ENCODE data around the gene PAFAH2. TPM values are rescaled to one million over a fixed set of nuclear protein-coding genes. Genes with fewer than 3 reads are reported as not detected.

Gene PAFAH2
- total and polyA plus RNA-seq, 4 donors, result 9.0 to 13.8 (median 10.8) TPM

GRCh38 chr1:26003756-26004155 lies 5.9 kb upstream of the PAFAH2 start (continued):
- no peak for TF ChIP-seq ZBTB33 (IDR thresholded peaks at IDR 0.05)
- TF ChIP-seq RXRA (IDR thresholded peaks at IDR 0.05), result no peak
- TF ChIP-seq TAF1 (conservative IDR thresholded peaks at IDR 0.05), result no peak
- TF ChIP-seq, protein P1, sequence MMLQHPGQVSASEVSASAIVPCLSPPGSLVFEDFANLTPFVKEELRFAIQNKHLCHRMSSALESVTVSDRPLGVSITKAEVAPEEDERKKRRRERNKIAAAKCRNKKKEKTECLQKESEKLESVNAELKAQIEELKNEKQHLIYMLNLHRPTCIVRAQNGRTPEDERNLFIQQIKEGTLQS (IDR thresholded peaks at IDR 0.05), result no peak
- no peak for TF ChIP-seq SP1 (IDR thresholded peaks at IDR 0.05)
- no peak for TF ChIP-seq MAX (IDR thresholded peaks at IDR 0.05)
- no peak for TF ChIP-seq EGR1 (IDR thresholded peaks at IDR 0.05; ENCODE audit: low read depth in 2 of 2)

DNA sequence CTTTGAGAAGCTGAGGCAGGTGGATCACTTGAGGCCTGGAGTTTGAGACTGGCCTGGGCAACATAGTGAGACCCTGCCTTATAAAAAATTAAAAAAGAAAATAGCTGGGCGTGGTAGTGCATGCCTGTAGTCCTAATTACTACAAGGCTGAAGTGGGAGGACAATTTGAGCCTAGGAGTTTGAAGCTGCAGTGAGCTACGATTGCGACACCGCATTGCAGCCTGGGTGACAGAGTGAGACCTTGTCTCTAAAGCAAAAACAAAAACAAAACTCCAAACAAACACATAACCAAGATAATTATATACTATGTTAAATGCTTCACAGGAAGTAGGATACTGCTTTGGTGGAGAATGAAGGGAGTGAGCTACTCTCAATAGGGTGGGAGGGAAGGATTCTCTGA lies 5.4 kb upstream of the PAFAH2 start:
- no peaks in the 10 kb centered on the region for H3K36me3 ChIP-seq (ENCODE audit: control insufficient read depth in 4 of 4, insufficient read depth in 3 of 4, low read depth in 1 of 4, low read length in 3 of 4)
- no peaks in the 10 kb centered on the region for H3K9me3 ChIP-seq (ENCODE audit: control insufficient read depth in 4 of 4, low read length in 3 of 4)
- no peaks in the 10 kb centered on the region for H3K27me3 ChIP-seq (ENCODE audit: control insufficient read depth in 4 of 4, insufficient read depth in 4 of 4, low read length in 3 of 4)
- no peak overlapping the region for H3K27ac ChIP-seq (ENCODE audit: low read depth in 1 of 2, low read length in 2 of 2)
- DNase-seq (ENCODE audit: low spot score), result no peak
- no peak overlapping the region for H3K4me3 ChIP-seq (ENCODE audit: low read depth in 1 of 3, low read length in 3 of 3)
- WGBS, result 87% methylated on average over 4 of the region's 4 CpGs
- TF ChIP-seq FOXA2 (IDR thresholded peaks at IDR 0.05) (no peak), RXRA (IDR thresholded peaks at IDR 0.05) (no peak), TAF1 (conservative IDR thresholded peaks at IDR 0.05) (no peak), SP1 (IDR thresholded peaks at IDR 0.05) (no peak), NR2F2 (IDR thresholded peaks at IDR 0.05) (no peak), GABPA (IDR thresholded peaks at IDR 0.05 in 1 of 2, conservative IDR thresholded peaks at IDR 0.05 in 1 of 2) (no peak), HNF4A (conservative IDR thresholded peaks at IDR 0.05) (no peak), FOXA1 (IDR thresholded peaks at IDR 0.05) (no peak), YY1 (IDR thresholded peaks at IDR 0.05) (no peak), HNF4G (IDR thresholded peaks at IDR 0.05) (no peak), MAX (IDR thresholded peaks at IDR 0.05) (no peak)
- TF ChIP-seq, protein P2, sequence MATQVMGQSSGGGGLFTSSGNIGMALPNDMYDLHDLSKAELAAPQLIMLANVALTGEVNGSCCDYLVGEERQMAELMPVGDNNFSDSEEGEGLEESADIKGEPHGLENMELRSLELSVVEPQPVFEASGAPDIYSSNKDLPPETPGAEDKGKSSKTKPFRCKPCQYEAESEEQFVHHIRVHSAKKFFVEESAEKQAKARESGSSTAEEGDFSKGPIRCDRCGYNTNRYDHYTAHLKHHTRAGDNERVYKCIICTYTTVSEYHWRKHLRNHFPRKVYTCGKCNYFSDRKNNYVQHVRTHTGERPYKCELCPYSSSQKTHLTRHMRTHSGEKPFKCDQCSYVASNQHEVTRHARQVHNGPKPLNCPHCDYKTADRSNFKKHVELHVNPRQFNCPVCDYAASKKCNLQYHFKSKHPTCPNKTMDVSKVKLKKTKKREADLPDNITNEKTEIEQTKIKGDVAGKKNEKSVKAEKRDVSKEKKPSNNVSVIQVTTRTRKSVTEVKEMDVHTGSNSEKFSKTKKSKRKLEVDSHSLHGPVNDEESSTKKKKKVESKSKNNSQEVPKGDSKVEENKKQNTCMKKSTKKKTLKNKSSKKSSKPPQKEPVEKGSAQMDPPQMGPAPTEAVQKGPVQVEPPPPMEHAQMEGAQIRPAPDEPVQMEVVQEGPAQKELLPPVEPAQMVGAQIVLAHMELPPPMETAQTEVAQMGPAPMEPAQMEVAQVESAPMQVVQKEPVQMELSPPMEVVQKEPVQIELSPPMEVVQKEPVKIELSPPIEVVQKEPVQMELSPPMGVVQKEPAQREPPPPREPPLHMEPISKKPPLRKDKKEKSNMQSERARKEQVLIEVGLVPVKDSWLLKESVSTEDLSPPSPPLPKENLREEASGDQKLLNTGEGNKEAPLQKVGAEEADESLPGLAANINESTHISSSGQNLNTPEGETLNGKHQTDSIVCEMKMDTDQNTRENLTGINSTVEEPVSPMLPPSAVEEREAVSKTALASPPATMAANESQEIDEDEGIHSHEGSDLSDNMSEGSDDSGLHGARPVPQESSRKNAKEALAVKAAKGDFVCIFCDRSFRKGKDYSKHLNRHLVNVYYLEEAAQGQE (IDR thresholded peaks at IDR 0.05), result no peak
- TF ChIP-seq, protein P1 (IDR thresholded peaks at IDR 0.05), result no peak
- H3K4me1 ChIP-seq (ENCODE audit: control insufficient read depth in 4 of 4, insufficient read depth in 4 of 4, low read length in 3 of 4), result peaks cover 0 to 5% (median 3%) of the 10 kb centered on the region in 4 donors
- H3K9ac ChIP-seq (ENCODE audit: low read depth in 1 of 2, low read length in 2 of 2), result no peak overlapping the region

Data from liver (tissue), 9 donors.